D341Med (cell line): Measurements from ENCODE around the gene ASTN1.
"Not testable (repeated sequence)": the region's sequence is repeated elsewhere in the genome, so short reads cannot be mapped to it uniquely, and the experiment has no call there.

Experiments used
- DNase-seq: peaks from one replicate; pipeline ENCODE4 v3.0.0; 2012; ENCODE audit warnings: low spot score

The ASTN1 gene

GRCh38 chr1:177106614-177107365 is 57.7 kb downstream of the ASTN1 start:
- no peak for DNase-seq

DNA sequence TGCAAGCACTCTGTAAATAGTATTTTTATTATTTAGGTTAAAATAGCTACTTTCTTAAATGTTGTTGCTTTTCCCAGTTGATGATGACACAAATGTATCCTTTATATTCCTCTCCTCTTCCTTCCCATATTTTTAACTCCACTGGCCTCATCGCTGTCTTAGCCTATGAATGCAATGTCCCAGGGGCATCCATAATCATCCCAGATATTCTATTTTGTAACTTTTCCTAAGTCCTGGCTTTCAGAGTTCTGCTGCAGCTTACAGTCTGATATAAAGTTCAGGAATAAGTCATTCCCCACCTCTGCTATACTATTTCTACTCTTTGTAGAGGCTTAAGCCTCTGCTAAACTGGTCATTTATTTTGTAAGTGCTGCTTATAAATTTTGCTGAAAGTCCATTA is 58.3 kb downstream of the ASTN1 start:
- no peak for DNase-seq

DNA sequence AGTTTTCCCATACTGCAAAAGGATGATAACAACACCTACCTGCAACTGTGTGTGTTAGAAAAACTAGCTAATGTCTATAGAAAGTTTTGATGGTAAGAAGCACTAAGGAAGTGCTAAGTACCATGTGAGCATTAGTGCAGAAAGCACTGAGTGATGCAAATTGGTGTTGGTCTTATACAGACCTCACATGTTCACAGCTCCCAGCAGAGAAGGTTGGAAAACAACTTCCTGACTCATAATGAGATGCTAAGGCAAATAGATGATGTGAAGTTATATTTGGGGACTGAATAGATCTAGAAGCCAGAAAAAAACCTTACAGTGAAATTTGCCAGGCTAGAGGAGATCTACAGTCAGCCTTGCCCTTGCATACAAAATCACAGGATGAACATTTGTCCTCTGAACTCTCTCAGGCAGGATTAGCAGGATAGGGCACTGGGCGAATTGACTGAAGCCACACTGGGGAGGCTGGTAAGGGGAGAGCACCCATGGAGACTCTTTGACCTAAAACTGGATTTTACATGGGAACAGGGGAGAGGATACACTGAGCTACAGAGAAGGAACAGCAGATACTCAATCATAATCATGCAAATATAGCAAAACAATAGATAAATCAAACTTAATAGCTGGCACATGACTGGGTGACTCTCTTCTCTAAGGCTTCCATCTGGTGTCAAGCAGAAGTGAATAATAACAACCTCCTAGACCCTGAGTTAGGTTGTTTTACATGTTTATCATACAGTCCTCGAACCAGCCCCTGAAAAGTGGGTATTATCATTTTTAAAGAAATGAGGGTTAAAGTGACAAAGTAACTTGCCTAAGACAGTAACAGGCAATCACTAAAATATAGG is 61.3 kb downstream of the ASTN1 start:
- DNase-seq: no peak

DNA sequence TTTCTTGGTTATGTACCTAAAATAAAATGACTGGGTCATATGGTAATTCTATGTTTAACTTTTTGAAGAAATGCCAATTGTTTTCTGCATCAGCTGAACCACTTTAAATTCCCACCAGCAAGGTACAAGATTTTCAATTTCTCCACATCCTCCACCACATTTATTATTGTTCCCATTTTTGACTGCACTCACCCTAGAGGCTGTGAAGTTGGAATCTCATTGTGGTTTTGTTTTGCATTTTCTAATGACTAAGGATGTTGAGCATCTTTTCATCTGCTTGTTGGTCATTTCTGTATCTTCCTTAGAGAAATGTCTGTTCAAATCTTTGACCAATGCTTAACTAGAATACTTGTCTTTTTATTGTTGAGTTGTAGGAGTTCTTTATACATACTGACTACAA is 72.5 kb downstream of the ASTN1 start:
- DNase-seq: no peak

- DNase-seq: no peak
These were observed 73.5 kb downstream of the ASTN1 start for GRCh38 chr1:177091040-177091439.

- no peak for DNase-seq
These were observed 75.5 kb downstream of the ASTN1 start for GRCh38 chr1:177088966-177089365.

DNA sequence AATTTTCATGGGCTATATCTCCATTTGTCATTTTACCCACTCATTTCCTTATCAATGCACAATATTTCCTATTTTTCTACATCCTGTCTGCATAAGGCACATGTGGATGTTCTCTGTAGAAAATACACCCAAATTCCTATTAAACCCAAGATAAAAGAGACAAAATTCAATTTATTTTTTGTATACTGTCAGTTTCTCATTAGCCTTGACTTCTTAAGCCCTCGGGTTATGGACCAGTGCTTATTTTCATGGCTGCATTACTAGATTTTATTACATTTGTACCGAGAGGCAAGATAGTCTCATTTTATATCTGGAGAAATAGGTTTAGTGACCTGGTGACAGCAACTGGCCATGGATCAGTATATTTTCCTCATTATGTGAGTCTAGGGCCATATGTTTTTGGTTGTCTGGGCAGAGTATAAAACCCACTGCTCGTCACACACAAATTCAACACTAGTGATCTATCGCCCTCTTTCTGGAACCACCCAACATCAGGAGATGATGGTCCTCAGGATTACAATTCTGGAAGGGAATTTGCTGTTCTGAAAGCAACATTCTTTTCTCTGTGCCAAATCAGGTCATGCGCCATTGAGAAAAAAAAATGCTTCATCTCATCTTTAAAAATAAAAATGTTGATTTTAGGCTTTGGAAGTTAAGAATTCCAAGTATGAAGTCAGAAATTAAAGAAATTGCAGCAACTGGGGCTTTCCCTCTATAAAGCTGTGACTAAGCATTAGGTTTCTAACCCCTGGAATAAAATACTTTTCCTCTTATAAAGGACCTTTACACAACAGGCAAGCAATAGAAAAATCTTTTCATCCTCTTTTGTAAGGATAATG is 81.4 kb downstream of the ASTN1 start:
- no peak for DNase-seq

- no peak for DNase-seq
These were observed 83.9 kb downstream of the ASTN1 start for GRCh38 chr1:177080564-177080963.

DNA sequence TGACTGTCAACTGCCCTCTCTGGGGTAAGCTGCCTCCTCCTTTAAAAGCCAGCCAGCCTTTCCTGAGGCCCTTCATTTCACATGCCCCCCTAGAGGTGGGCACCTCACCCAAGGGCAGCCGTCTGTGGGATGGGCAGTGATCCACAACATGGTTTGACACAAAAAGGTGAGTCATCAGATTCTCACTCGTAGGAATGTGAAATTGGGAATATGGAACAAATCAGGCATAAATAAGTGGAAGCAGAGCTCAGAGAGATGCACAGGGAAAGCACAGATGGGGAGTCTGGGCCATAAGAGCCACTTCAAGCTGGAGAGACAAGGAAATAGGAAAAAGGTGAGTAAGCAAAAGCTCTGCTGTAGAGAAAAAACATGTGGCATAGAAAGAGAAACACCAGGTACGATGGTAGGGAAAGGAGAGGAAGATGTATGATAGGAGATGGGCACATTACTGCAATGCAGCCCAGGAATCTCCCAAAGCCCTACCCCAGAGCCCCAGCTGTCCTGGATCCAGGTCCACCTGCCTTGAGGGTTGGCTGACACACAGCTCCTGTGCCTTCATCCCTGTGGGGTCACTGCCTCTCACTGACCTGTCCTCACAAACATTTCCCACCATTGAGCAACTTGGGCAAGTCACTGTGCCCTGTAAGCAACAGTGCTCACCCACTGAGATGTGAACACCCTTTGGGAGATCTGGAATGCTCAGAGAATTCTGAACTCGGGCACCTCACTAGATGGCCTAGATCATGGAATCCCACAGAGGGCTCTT is 86.6 kb downstream of the ASTN1 start:
- no peak for DNase-seq

- no peak for DNase-seq
These were observed 87.5 kb downstream of the ASTN1 start for GRCh38 chr1:177077006-177077405.

DNA sequence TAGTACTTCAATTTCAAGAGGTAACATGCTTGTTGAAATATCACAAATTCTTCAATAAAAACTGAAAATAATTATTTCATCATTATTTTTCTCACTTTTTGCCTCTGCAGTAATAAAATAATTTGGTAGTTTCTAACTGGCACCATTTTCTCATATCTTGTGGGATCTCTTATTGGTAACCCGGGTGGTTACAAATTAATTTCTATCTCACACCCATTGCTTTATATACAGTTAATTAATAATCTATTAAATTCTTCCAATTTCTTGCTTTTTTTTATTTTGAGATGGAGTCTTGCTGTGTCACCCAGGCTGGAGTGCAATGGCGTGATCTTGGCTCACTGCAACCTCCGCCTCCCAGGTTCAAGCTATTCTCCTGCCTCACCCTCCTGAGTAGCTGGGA is 89.7 kb downstream of the ASTN1 start:
- not testable (repeated sequence) for DNase-seq

DNA sequence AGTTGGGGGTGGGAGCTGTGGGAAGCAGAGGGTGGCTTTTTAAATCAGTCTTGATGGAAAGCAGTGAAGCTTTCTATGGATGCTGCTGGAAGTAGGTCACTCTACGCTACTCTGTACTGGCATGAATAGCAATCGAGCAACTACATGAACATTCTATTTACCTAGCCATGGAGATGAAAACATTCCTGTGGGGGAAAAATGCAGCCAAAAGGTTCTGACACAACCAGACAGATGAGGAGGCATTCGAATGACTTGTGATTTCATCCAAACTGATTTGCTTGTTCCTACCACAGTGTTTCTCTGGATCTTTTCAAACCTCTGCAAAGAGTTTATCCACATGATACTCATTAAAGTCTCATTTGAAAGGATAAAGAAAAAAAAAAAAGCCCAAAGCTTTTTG is 95.0 kb downstream of the ASTN1 start:
- no peak for DNase-seq

DNA sequence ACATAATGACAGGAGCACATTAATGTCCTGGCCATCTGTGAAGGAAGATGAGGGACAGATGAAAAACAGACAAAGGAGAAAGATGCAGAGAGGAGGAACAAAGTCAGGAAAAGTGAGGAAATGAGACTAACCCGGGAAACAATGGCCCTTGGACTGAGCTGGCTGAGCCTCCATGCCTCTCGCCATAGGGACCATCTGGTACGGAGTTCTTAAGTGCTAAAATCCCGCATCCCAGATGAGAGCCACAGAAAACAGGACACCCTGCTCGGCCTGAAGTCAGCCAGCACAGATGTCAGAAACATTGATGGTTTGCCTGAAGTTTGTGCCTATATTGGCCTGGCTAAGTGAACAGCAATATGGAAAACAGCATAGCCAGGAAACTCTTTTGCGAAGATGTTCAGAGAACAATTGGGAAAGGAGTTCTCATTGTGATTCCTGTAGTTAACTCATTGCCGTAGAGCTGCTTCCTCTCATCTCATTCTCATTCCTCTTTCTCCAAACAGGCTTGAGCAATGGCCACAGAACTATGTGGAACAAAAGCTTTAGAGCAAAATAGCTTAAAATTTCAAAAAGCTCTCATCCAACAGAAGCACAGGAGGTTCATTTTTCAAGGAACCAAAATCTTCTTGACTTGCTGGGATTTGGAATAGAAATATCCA is 96.6 kb downstream of the ASTN1 start:
- DNase-seq: no peak

- no peak for DNase-seq
These were observed 99.1 kb downstream of the ASTN1 start for GRCh38 chr1:177065430-177065829.

- no peak for DNase-seq
These were observed 100.9 kb downstream of the ASTN1 start for GRCh38 chr1:177063648-177064047.

GRCh38 chr1:177054542-177054941 is 110.0 kb downstream of the ASTN1 start:
- no peak for DNase-seq

DNA sequence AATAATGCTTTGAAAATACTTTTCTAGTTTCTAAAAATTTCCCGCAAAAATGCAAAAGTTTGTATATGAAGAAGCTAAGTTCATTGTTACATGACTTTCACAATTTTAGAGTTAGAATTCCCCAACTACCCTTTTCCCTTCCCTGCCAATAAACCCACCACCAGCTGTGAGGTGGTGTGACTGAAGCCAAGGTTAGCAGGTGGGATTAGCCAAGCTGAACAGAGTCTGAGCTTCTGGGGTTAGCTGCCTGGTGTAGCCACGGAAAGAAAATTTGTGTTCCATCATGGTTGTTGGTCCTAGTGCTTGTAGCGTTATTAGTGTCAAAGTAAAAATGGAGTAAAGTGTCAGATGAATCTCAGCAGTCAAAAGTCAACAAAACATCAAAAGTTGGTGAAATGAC is 110.9 kb downstream of the ASTN1 start:
- DNase-seq: no peak

DNA sequence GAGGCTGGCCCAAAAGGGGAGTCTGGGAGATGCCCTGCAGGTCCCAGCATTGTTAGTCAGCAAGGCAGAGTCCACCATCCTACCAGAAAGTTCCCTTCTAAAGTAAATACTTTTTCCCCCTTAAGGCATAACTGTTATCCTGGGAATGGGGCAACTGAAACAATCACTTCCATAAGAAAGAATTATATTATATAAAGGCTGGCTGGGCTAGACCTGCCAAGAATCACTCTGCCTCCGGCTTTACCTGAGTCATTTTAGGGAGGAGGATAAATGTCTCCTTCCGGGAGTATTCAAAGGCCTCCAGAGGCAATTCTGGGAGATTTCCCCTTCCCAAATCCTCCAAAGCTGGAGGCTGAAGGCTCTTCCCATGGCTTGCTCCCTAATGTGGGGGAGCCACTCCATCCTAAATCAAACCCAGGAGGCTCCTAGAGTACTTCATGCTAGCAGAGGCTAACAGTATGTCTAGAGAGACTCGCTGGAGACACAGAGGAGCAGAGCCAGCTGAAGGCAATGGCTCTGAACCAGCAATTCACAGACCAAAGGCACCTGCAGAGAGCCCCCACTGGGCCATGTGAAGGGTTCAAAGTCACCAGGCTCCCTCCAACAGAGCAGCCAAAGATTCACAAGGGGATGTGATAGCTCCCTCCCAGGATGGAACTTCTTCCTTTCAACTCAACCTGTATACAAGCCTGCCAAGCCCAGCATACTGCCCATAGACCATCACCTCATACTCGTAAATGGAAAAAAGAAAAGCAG is 116.0 kb downstream of the ASTN1 start:
- DNase-seq: no peak

DNA sequence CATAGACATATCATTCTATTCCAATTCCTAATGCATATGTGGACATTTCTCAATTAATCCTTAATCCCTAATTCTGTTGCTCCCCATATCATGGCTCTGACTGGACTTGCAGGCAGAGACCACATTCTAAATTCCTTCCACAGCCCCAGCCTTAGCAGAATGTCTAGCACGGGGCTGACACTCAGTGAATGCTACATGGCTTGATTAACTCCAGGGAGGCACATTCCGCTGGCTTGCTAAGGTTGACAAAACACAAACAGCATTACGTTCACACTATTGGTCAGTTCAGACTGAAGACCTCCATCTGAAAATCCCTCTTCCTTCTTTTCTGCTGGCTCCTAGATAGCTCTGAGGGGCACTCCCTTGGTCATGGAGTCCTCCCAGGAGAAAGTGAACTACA is 119.4 kb downstream of the ASTN1 start:
- DNase-seq: no peak

GRCh38 chr1:177044390-177044789 is 120.1 kb downstream of the ASTN1 start:
- no peak for DNase-seq

- DNase-seq: no peak
These were observed 120.9 kb downstream of the ASTN1 start for GRCh38 chr1:177043597-177043996.
